IMR-90 (cell line): ENCODE results near the gene NTSR2. TPM values are rescaled to one million over a fixed set of nuclear protein-coding genes. Genes with fewer than 3 reads are reported as not detected.

Experiments
- ATAC-seq: fragments of 200-7000 bp; cut with Tn5 transposase; 2 replicates; pipeline ENCODE4 v1.9.1; 2020; ENCODE audit warnings: low read depth, mild to moderate bottlenecking, moderate library complexity
- BruUV-seq: library from RNA; stranded (reverse); fragments of 400-500 nt; replicated peaks from 2 replicates; lab custom pipeline; 2021; lab: Mats Ljungman, UMichigan
- CTCF ChIA-PET: fragments of 300-600 bp; formaldehyde crosslinking; extraction: SDS; loops from one replicate; lab custom pipeline; 2021; ENCODE audit warnings: antibody characterized with exemption; lab: Yijun Ruan, JAX
- POLR2A ChIA-PET: fragments of 300-600 bp; sonication (Branson Sonifier 250); formaldehyde crosslinking; loops from one replicate; lab custom pipeline; 2022; ENCODE audit warnings: antibody characterized with exemption; ENCODE audit not compliant: unreplicated experiment; lab: Charles Lee
- DNase-seq: peaks from one replicate; pipeline ENCODE4 v3.0.0; 2013
- H2AFZ ChIP-seq: replicated peaks from 2 replicates; pipeline ENCODE3; 2013; ENCODE audit warnings: low read length, mild to moderate bottlenecking; ENCODE audit not compliant: poor library complexity
- H2AK5ac ChIP-seq: 2 replicates; pipeline ENCODE4 v1.6.1; 2013; ENCODE audit warnings: low read depth, low read length, inconsistent platforms
- H2AK9ac ChIP-seq: replicated peaks from 2 replicates; pipeline ENCODE3; 2013; ENCODE audit warnings: mild to moderate bottlenecking, low read depth, low read length, moderate library complexity; ENCODE audit not compliant: poor library complexity
- H2BK120ac ChIP-seq: 2 replicates; pipeline ENCODE4 v1.6.1; 2013; ENCODE audit warnings: low read depth, low read length, inconsistent platforms
- H2BK15ac ChIP-seq: 3 replicates; pipeline ENCODE4 v1.6.1; 2013; ENCODE audit warnings: low read depth, low read length, inconsistent platforms
- H2BK20ac ChIP-seq: 2 replicates; pipeline ENCODE4 v1.6.1; 2013; ENCODE audit warnings: low read depth, mild to moderate bottlenecking, inconsistent platforms, low read length, moderate library complexity
- H2BK5ac ChIP-seq: 2 replicates; pipeline ENCODE4 v1.6.1; 2013; ENCODE audit warnings: mild to moderate bottlenecking, low read depth, low read length, inconsistent platforms; ENCODE audit not compliant: poor library complexity, severe bottlenecking
- H3K14ac ChIP-seq: replicated peaks from 2 replicates; pipeline ENCODE4 v1.6.1; 2013; ENCODE audit warnings: low read depth, low read length, inconsistent platforms
- H3K18ac ChIP-seq: 2 replicates; pipeline ENCODE4 v1.6.1; 2013; ENCODE audit warnings: low read depth, low read length, control low read depth
- H3K23ac ChIP-seq: 2 replicates; pipeline ENCODE4 v1.6.1; 2013; ENCODE audit warnings: low read depth, low read length, inconsistent platforms
- H3K27ac ChIP-seq: 2 replicates; pipeline ENCODE4 v1.5.1; 2013; ENCODE audit warnings: mild to moderate bottlenecking, control low read depth, low read length; ENCODE audit not compliant: insufficient read depth
- H3K27me3 ChIP-seq: 2 replicates; pipeline ENCODE4 v1.6.1; 2013; ENCODE audit warnings: low read length; ENCODE audit not compliant: control insufficient read depth, insufficient read depth
- H3K36me3 ChIP-seq: 2 replicates; pipeline ENCODE4 v1.6.1; 2013; ENCODE audit warnings: low read length, mixed read lengths; ENCODE audit not compliant: control insufficient read depth, insufficient read depth
- H3K4ac ChIP-seq: 2 replicates; pipeline ENCODE4 v1.6.1; 2013; ENCODE audit warnings: low read depth, low read length, inconsistent platforms
- H3K4me1 ChIP-seq: 2 replicates; pipeline ENCODE4 v1.6.1; 2013; ENCODE audit warnings: low read length, mixed read lengths; ENCODE audit not compliant: control insufficient read depth, insufficient read depth
- H3K4me2 ChIP-seq: 2 replicates; pipeline ENCODE4 v1.6.1; 2013; ENCODE audit warnings: low read depth, mild to moderate bottlenecking, control low read depth, low read length, moderate library complexity
- H3K4me3 ChIP-seq: 2 replicates; pipeline ENCODE4 v1.5.1; 2013; ENCODE audit warnings: low read depth, mild to moderate bottlenecking, control low read depth, low read length, moderate library complexity; ENCODE audit not compliant: insufficient read depth
- H3K56ac ChIP-seq: 2 replicates; pipeline ENCODE4 v1.6.1; 2013; ENCODE audit warnings: low read length, inconsistent platforms; ENCODE audit not compliant: insufficient read depth; ENCODE audit errors: extremely low read depth
- H3K79me1 ChIP-seq, 2 experiments: 2 replicates each; pipeline ENCODE4 v1.6.1; 2013; ENCODE audit warnings: low read length in 2 of 2, inconsistent platforms in 1 of 2, low read depth in 1 of 2
- H3K9ac ChIP-seq: 2 replicates; pipeline ENCODE4 v1.6.1; 2013; ENCODE audit warnings: low read depth, low read length, control low read depth
- H3K9me1 ChIP-seq: 2 replicates; pipeline ENCODE4 v1.6.1; 2013; ENCODE audit warnings: low read length, inconsistent platforms; ENCODE audit not compliant: insufficient read depth
- H3K9me3 ChIP-seq: 2 replicates; pipeline ENCODE4 v1.6.1; 2013; ENCODE audit warnings: low read length; ENCODE audit not compliant: control insufficient read depth, insufficient read depth
- H4K20me1 ChIP-seq: 2 replicates; pipeline ENCODE4 v1.6.1; 2013; ENCODE audit warnings: low read length, inconsistent platforms; ENCODE audit not compliant: insufficient read depth
- H4K5ac ChIP-seq: 2 replicates; pipeline ENCODE4 v1.6.1; 2013; ENCODE audit warnings: mild to moderate bottlenecking, low read depth, low read length, control low read depth
- H4K8ac ChIP-seq, 2 experiments: 2 replicates each; pipeline ENCODE4 v1.6.1; 2013; ENCODE audit warnings: low read depth in 2 of 2, low read length in 2 of 2, control low read depth in 1 of 2, inconsistent platforms in 1 of 2
- H4K91ac ChIP-seq: 2 replicates; pipeline ENCODE4 v1.6.1; 2013; ENCODE audit warnings: low read depth, low read length, inconsistent platforms; ENCODE audit not compliant: insufficient read depth
- BHLHE40 ChIP-seq: fragments of 150-350 bp; IDR thresholded peaks from 2 replicates; pipeline ENCODE4 v1.6.1; 2016; ENCODE audit warnings: mild to moderate bottlenecking, low read depth, low read length
- CEBPB ChIP-seq: IDR thresholded peaks from 2 replicates; pipeline ENCODE4 v1.6.1; 2012; ENCODE audit warnings: low read depth, low read length, improper control_type of control experiment
- CHD1 ChIP-seq: IDR thresholded peaks from 2 replicates; pipeline ENCODE4 v1.6.1; 2012; ENCODE audit warnings: low read depth, low read length, improper control_type of control experiment
- CTCF ChIP-seq: conservative IDR thresholded peaks from 2 replicates; pipeline ENCODE4 v1.5.1; 2012; ENCODE audit warnings: mild to moderate bottlenecking, low read depth, low read length, improper control_type of control experiment
- FOS ChIP-seq: fragments of 150-350 bp; IDR thresholded peaks from 2 replicates; pipeline ENCODE4 v1.6.1; 2016; ENCODE audit warnings: low read depth, low read length
- MAFK ChIP-seq: IDR thresholded peaks from 2 replicates; pipeline ENCODE4 v1.6.1; 2012; ENCODE audit warnings: low read depth, low read length, improper control_type of control experiment
- MAZ ChIP-seq: IDR thresholded peaks from 2 replicates; pipeline ENCODE4 v1.6.1; 2012; ENCODE audit warnings: low read depth, mild to moderate bottlenecking, low read length, improper control_type of control experiment, moderate library complexity, borderline replicate concordance
- NFE2L2 ChIP-seq: fragments of 150-350 bp; IDR thresholded peaks from 2 replicates; pipeline ENCODE4 v1.6.1; 2016; ENCODE audit warnings: low read depth, mild to moderate bottlenecking, low read length
- POLR2A ChIP-seq: IDR thresholded peaks from 2 replicates; pipeline ENCODE4 v1.6.1; 2012; ENCODE audit warnings: mild to moderate bottlenecking, low read depth, low read length
- RAD21 ChIP-seq: IDR thresholded peaks from 2 replicates; pipeline ENCODE4 v1.6.1; 2012; ENCODE audit warnings: low read length, improper control_type of control experiment
- RCOR1 ChIP-seq: IDR thresholded peaks from 2 replicates; pipeline ENCODE4 v1.6.1; 2012; ENCODE audit warnings: mild to moderate bottlenecking, low read length, improper control_type of control experiment; ENCODE audit not compliant: insufficient replicate concordance
- RFX5 ChIP-seq: IDR thresholded peaks from 2 replicates; pipeline ENCODE4 v1.8.0; 2012; ENCODE audit warnings: low read depth, mild to moderate bottlenecking, low read length, moderate library complexity
- SMC3 ChIP-seq: fragments of 150-350 bp; IDR thresholded peaks from 2 replicates; pipeline ENCODE4 v1.6.1; 2016; ENCODE audit warnings: low read depth, mild to moderate bottlenecking, antibody characterized with exemption, low read length, moderate library complexity
- USF2 ChIP-seq: fragments of 150-350 bp; IDR thresholded peaks from 2 replicates; pipeline ENCODE4 v1.6.1; 2017; ENCODE audit warnings: mild to moderate bottlenecking, antibody characterized with exemption, low read length, low read depth
- WGBS, 2 experiments: methylation state at CpG; one replicate each; pipeline versions ENCODE4 v1.1.5 to v1.1.7; 2013; ENCODE audit warnings: missing lambda C conversion rate in 2 of 2; ENCODE audit not compliant: insufficient read length in 1 of 2; ENCODE audit errors: extremely low coverage in 2 of 2; 5-methylcytosine and 5-hydroxymethylcytosine counted together
- dilution Hi-C: fragments of 300-500 bp; cut with HindIII; formaldehyde crosslinking; loops from one replicate; pipeline ENCODE4 v1.14.3; 2018; ENCODE audit warnings: low sequenced_read_pairs; ENCODE audit not compliant: unreplicated experiment
- in situ Hi-C: fragments of 300-500 bp; cut with MboI; formaldehyde crosslinking; loops from 3 replicates; pipeline ENCODE4 v1.14.3; 2019; ENCODE audit warnings: low sequenced_read_pairs, inconsistent platforms, mixed read lengths
- intact Hi-C: fragments of 100-400 bp; cut with micrococcal nuclease; formaldehyde crosslinking; loops from 2 replicates; pipeline ENCODE4 v1.10.0; 2022
- polyA plus RNA-seq, 3 experiments: library from polyadenylated mRNA; depleted of rRNA; stranded (reverse); fragments of >200 nt; gene quantifications; 2 replicates each; pipeline ENCODE4 v1.2.3, GENCODE V29; 2012; ENCODE audit warnings: low replicate concordance in 1 of 3
- total RNA-seq: library from RNA; depleted of rRNA; stranded (reverse); fragments of >200 nt; gene quantifications from 2 replicates; pipeline ENCODE4 v1.2.3, GENCODE V29; 2012

Gene NTSR2
- total and polyA plus RNA-seq, 2 of the 4 experiments (the other 2 are of a cell fraction) = not detected

GRCh38 chr2:11630855-11631254 is 39.1 kb downstream of the NTSR2 start:
- Histone ChIP-seq H4K8ac (no peak overlapping the region), H4K5ac (no peak overlapping the region), H2BK15ac (no peak overlapping the region), H3K27me3 (peaks cover 43% of the 10 kb centered on the region), H2BK20ac (no peak overlapping the region), H2BK120ac (no peak overlapping the region), H2AK9ac (no peak overlapping the region), H3K27ac (no peak overlapping the region), H3K4ac (no peak overlapping the region), H3K9me1 (no peaks in the 10 kb centered on the region), H3K14ac (no peak overlapping the region), H3K4me1 (no peaks in the 10 kb centered on the region), H3K4me2 (no peak overlapping the region), H2AFZ (no peak overlapping the region), H2AK5ac (no peak overlapping the region), H3K9me3 (peaks cover 11% of the 10 kb centered on the region), H4K20me1 (no peaks in the 10 kb centered on the region), H3K79me1 (no peaks in the 10 kb centered on the region), H4K91ac (no peak overlapping the region), H3K56ac (no peak overlapping the region), H2BK5ac (no peak overlapping the region), H3K36me3 (no peaks in the 10 kb centered on the region), H3K23ac (no peak overlapping the region), H3K4me3 (no peak overlapping the region), H3K18ac (no peak overlapping the region), H3K9ac (no peak overlapping the region)
- intact Hi-C loops (no loop called here), in situ Hi-C loops (no loop called here), dilution Hi-C loops (no loop called here)
- TF ChIP-seq USF2 = no peak
- no peak for TF ChIP-seq CEBPB
- TF ChIP-seq SMC3 = no peak
- TF ChIP-seq RCOR1 = no peak
- no peak for TF ChIP-seq NFE2L2
- no peak for TF ChIP-seq FOS
- TF ChIP-seq MAFK = no peak
- no peak for TF ChIP-seq CHD1
- TF ChIP-seq MAZ = no peak
- no peak for TF ChIP-seq POLR2A
- TF ChIP-seq RAD21 = no peak
- TF ChIP-seq BHLHE40 = no peak
- no peak for TF ChIP-seq RFX5
- TF ChIP-seq CTCF = no peak
- DNase-seq = no peak
- ChIA-PET CTCF (interaction anchor here (0.5 to 1.6 kb wide), 3 partner anchors 12 to 179 kb away, joined by 3 to 5 read pairs (median 3); no protein-coding TSS in a partner anchor), POLR2A (no interaction called here)
- BruUV-seq = no TSS peak
- ATAC-seq = no peak
- WGBS, 2 experiments = no CpG with 5 or more reads among the region's 4 CpGs
